ENCODE measurements around the gene TRA2A. TPM values are rescaled to one million over a fixed set of nuclear protein-coding genes. Genes with fewer than 3 reads are reported as not detected.

TRA2A gene
- total and polyA plus RNA-seq, 9 of the 15 experiments (the other 6 are each of a cell fraction or from before 2014, with no cell fraction given) = 22.7 to 210 (median 73.9) TPM

DNA sequence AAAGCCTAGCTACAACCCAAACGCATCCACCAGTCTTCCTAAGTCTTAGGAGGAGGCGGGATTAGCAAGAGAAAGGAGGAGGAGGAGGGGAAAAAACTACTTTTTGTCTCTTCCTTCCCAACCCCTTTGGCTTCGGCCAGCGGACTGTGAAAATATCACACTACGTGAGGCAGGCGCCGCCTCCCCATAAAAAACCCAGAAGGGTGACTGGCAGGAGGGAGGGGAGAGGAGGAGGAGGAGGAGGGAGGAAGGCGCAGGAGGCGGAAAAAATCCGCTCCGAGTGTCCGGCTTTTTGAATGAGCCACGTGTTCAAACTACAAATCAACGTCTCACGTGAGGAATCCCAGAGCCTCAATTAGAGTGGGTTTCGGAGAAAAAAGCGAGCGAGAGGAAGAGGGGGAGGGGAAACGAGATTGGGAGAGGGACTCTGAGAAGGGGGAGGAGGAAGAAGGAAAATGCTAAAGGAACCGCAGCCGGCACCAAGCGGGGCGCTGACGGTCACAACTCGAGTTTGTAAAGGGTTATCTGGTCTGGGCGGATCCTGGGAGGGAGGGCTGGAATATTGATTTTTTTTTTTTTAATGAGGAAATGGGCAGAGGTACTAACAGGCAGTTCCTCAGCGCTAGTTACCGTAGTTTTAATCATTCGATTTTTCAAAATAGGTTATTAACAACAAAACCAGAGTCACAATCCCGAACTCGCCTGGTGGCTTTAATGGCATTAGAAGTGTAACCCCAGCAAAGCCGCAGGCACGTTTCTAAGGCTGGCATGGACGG is 61.3 kb downstream of the TRA2A start, which contains the start of gene IGF2BP3 (continued):
- peak; percentile 4; the same call in 1 of the 2 replicates for TF ChIP-seq POLR2G (IDR thresholded peaks at IDR 0.05; ENCODE audit: low read depth, low read length)
- TF ChIP-seq, protein P1, sequence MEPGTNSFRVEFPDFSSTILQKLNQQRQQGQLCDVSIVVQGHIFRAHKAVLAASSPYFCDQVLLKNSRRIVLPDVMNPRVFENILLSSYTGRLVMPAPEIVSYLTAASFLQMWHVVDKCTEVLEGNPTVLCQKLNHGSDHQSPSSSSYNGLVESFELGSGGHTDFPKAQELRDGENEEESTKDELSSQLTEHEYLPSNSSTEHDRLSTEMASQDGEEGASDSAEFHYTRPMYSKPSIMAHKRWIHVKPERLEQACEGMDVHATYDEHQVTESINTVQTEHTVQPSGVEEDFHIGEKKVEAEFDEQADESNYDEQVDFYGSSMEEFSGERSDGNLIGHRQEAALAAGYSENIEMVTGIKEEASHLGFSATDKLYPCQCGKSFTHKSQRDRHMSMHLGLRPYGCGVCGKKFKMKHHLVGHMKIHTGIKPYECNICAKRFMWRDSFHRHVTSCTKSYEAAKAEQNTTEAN (CRISPR knock-in tag; IDR thresholded peaks at IDR 0.05) = no peak
- no peak; the same call in 1 of the 2 replicates for TF ChIP-seq CREB1 (IDR thresholded peaks at IDR 0.05)
- no peak for TF ChIP-seq CREB1 (CRISPR knock-in tag; IDR thresholded peaks at IDR 0.05)
- peak; percentile 90 to 93 for TF ChIP-seq MAZ (CRISPR knock-in tag; conservative IDR thresholded peaks at IDR 0.05 in 1 of 2, IDR thresholded peaks at IDR 0.05 in 1 of 2)
- TF ChIP-seq, protein P2, sequence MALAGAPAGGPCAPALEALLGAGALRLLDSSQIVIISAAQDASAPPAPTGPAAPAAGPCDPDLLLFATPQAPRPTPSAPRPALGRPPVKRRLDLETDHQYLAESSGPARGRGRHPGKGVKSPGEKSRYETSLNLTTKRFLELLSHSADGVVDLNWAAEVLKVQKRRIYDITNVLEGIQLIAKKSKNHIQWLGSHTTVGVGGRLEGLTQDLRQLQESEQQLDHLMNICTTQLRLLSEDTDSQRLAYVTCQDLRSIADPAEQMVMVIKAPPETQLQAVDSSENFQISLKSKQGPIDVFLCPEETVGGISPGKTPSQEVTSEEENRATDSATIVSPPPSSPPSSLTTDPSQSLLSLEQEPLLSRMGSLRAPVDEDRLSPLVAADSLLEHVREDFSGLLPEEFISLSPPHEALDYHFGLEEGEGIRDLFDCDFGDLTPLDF (CRISPR knock-in tag; IDR thresholded peaks at IDR 0.05) = no peak
- 0 out of 2 replicates have a peak, but pooled peaks have one; percentile 34 for TF ChIP-seq ELF4 (CRISPR knock-in tag; IDR thresholded peaks at IDR 0.05)
- TF ChIP-seq YY1 (IDR thresholded peaks at IDR 0.05; ENCODE audit: borderline replicate concordance in 1 of 3, control insufficient read depth in 1 of 3, extremely low read depth in 1 of 3, insufficient read depth in 3 of 3, insufficient read length in 1 of 3, insufficient replicate concordance in 2 of 3, low read depth in 1 of 3, low read length in 2 of 3) = no peak
- TF ChIP-seq ZNF316 (IDR thresholded peaks at IDR 0.05) = no peak
- peak; percentile 69 for TF ChIP-seq ZBTB7A (IDR thresholded peaks at IDR 0.05; ENCODE audit: borderline replicate concordance, control insufficient read depth, low read depth, low read length)
- no peak for TF ChIP-seq U2AF1 (optimal IDR thresholded peaks at IDR 0.05; ENCODE audit: low read depth, low read length)
- TF ChIP-seq, protein P3, sequence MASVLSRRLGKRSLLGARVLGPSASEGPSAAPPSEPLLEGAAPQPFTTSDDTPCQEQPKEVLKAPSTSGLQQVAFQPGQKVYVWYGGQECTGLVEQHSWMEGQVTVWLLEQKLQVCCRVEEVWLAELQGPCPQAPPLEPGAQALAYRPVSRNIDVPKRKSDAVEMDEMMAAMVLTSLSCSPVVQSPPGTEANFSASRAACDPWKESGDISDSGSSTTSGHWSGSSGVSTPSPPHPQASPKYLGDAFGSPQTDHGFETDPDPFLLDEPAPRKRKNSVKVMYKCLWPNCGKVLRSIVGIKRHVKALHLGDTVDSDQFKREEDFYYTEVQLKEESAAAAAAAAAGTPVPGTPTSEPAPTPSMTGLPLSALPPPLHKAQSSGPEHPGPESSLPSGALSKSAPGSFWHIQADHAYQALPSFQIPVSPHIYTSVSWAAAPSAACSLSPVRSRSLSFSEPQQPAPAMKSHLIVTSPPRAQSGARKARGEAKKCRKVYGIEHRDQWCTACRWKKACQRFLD (CRISPR knock-in tag; IDR thresholded peaks at IDR 0.05) = peak; percentile 31; the same call in 1 of the 2 replicates
- TF ChIP-seq, protein P4, sequence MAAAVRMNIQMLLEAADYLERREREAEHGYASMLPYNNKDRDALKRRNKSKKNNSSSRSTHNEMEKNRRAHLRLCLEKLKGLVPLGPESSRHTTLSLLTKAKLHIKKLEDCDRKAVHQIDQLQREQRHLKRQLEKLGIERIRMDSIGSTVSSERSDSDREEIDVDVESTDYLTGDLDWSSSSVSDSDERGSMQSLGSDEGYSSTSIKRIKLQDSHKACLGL (CRISPR knock-in tag; IDR thresholded peaks at IDR 0.05; ENCODE audit: borderline replicate concordance, poor library complexity, severe bottlenecking) = peak; percentile 35
- TF ChIP-seq SIN3A (IDR thresholded peaks at IDR 0.05; ENCODE audit: borderline replicate concordance in 2 of 2, control insufficient read depth in 1 of 2, low read depth in 2 of 2, low read length in 2 of 2) = peak in 1 of 2 experiments; percentile 61; a peak in 1 of 4 replicates
- no peak for TF ChIP-seq ZNF79 (CRISPR knock-in tag; IDR thresholded peaks at IDR 0.05; ENCODE audit: low read depth)
- peak; percentile 71 for TF ChIP-seq PML (IDR thresholded peaks at IDR 0.05; ENCODE audit: low read length)
- TF ChIP-seq STAT6 (CRISPR knock-in tag; IDR thresholded peaks at IDR 0.05) = no peak

Data from K562 (cell line).